ENCODE data around the gene ETV4.

The ETV4 gene

DNA sequence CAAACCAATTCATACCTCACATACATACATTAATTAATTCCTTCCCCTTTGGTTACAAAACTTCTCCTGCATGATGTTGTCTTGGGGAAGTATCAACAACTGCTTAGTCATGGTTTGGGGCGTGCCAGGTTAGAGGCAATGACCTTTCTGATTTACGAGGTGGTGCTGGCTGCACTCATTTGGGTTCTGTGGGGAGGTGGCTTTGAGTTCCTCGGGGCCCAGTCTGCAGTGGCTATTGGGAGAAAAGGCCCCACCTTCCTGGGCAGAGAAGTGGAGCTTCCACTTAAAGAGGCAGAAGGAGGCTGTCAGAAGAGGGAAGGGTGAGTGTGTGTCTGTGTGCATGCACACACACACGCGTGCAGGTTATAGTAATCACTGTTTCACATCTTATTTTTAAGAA, 10.2 kb upstream of the ETV4 start:
- no peak for TF ChIP-seq CTCF (IDR thresholded peaks at IDR 0.05)

- TF ChIP-seq CTCF (IDR thresholded peaks at IDR 0.05): no peak
Observed at GRCh38 chr17:43554857-43555256, 8.7 kb upstream of the ETV4 start.

- no peak for TF ChIP-seq CTCF (IDR thresholded peaks at IDR 0.05)
Observed at GRCh38 chr17:43553573-43553972, 7.4 kb upstream of the ETV4 start.

DNA sequence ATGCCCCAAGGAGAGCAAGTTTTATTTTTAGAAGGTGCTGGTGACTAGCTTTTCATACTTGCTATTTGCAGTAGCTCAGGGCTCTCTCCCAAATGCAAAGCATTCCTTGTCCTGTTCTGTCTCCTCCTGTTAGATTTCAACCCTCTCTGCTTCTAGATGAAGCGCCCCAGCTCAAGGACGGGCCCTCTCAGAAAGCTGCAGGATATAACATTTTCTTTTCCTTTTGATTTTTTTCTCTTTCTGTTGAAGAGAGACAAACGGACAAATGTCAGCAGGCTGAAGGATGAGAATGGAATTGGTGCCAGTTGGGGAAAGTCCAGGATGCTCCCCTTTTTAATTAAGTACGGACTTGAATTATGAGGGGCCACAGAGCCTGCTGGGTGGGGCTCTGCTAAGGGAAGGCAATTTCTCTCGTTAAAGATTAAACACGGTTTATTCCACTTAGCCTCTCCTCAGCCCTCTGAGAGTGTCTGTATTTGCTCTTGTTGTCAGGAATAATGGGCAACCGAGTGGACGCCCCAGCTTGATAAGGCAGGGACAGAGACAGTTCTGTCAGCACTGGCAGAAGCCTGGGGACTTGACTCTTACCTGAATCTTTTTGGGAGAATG, 6.2 kb upstream of the ETV4 start:
- TF ChIP-seq CTCF (IDR thresholded peaks at IDR 0.05): no peak

DNA sequence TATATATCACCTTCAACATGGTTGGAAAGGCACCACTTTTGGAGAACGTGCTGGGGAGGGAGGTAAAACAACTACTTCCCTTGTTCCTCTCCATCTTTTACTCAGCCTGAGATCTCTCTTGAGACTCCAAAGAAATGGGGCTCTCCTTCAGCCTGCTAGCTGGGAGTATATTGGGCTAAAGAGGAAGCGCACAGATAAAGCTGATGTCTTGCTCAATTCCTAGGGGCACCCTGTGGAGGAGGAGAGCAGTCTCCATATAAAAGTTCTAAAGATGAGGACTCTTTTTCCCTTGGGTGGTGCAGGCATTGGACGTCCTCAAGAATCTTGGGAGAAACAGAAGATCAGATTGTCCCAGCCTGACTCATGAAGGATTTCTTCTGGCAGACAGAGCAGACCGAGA, 4.6 kb upstream of the ETV4 start:
- no peak for TF ChIP-seq CTCF (IDR thresholded peaks at IDR 0.05)

GRCh38 chr17:43549496-43549895, 3.4 kb upstream of the ETV4 start:
- no peak for TF ChIP-seq CTCF (IDR thresholded peaks at IDR 0.05)

DNA sequence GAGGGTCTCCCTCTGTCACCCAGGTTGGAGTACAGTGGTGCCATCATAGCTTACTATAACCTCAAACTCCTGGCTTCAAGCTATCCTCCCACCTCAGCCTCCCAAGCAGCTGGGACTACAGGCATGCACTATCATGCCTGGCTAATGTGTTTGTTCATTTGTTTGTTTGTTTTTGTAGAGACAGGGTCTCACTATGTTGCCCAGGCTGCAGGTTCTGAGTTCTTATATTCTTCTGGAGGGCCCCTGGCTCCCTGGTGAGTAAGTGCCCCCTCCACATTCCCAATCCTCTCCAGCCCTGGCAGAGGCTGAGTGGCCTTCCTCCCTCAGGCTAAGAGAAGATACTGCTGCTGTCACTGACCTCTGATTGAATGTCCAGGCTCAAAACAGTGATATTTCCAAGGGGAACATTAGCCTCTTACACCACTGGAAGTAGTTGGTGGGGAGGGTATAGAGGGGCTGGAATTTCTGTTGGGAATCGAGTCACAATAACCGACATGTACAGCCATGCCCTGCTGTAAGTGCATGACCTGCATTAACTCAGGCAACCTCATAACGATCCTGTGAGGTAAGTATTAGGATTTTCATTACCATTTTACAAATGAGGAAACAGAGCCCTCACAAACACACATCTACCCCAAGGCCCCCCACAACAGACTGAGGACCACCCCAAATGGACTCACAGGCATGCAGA, 2.7 kb upstream of the ETV4 start:
- TF ChIP-seq CTCF (IDR thresholded peaks at IDR 0.05): no peak
